AG10803 (cell line): ENCODE measurements around the gene SAMD13.

Experiments
- DNase-seq: peaks from one replicate; pipeline ENCODE4 v3.0.0; 2010; ENCODE audit warnings: low read depth
- H3K4me3 ChIP-seq: 2 replicates; pipeline ENCODE4 v1.5.1; 2011; ENCODE audit warnings: mild to moderate bottlenecking, low read length, control low read depth
- CTCF ChIP-seq: conservative IDR thresholded peaks from 2 replicates; pipeline ENCODE4 v1.5.1; 2011; ENCODE audit warnings: mild to moderate bottlenecking, low read length, control low read depth, inconsistent platforms

SAMD13 gene

GRCh38 chr1:84398175-84399155 is 97.0 kb downstream of the SAMD13 start, which contains the start of gene DNASE2B:
Gene DNASE2B, plus strand, starts transcription at chr1:84398484. Its CDS starts 81 bp downstream, at chr1:84398565.
- DNase-seq = no peak
- H3K4me3 ChIP-seq = no peak within 1 kb of the TSS
- no peak for TF ChIP-seq CTCF
